HG03432 (cell line): ENCODE measurements around the gene ANTKMT.

Source experiments
- ATAC-seq: cut with Tn5 transposase; IDR thresholded peaks from one replicate; pipeline ENCODE4 v1.9.1; 2021; ENCODE audit warnings: mild to moderate bottlenecking, moderate library complexity; ENCODE audit not compliant: unreplicated experiment

ANTKMT gene

GRCh38 chr16:720990-721764 is at the start of gene ANTKMT:
Gene ANTKMT, plus strand, starts transcription at chr16:721146. Its CDS starts 129 bp downstream, at chr16:721275.
- ATAC-seq: peak; percentile 62

- ATAC-seq: no peak
Measured at GRCh38 chr16:671353-672131, 49.4 kb upstream of the ANTKMT start.

GRCh38 chr16:672371-672770 is 48.6 kb upstream of the ANTKMT start:
- ATAC-seq: no peak

GRCh38 chr16:672851-673250 is 48.1 kb upstream of the ANTKMT start:
- no peak for ATAC-seq

GRCh38 chr16:673399-673991 is 47.5 kb upstream of the ANTKMT start:
- ATAC-seq: no peak

GRCh38 chr16:674214-674881 is 46.6 kb upstream of the ANTKMT start:
- no peak for ATAC-seq

- ATAC-seq: no peak
Measured at GRCh38 chr16:674968-675883, 45.7 kb upstream of the ANTKMT start, which contains the start of gene RHBDL1. Gene RHBDL1, plus strand, starts transcription at chr16:675671. Its CDS starts 120 bp downstream, at chr16:675791.

- ATAC-seq: no peak
Measured at GRCh38 chr16:675884-676564, 44.9 kb upstream of the ANTKMT start.

GRCh38 chr16:676565-676902 is 44.4 kb upstream of the ANTKMT start:
- no peak for ATAC-seq

GRCh38 chr16:676913-677312 is 44.0 kb upstream of the ANTKMT start:
- no peak for ATAC-seq

GRCh38 chr16:677316-678190 is 43.4 kb upstream of the ANTKMT start:
- no peak for ATAC-seq

GRCh38 chr16:678209-678857 is 42.6 kb upstream of the ANTKMT start:
- no peak for ATAC-seq

GRCh38 chr16:678858-679813 is 41.8 kb upstream of the ANTKMT start:
- peak; percentile 7 for ATAC-seq

GRCh38 chr16:679814-680624 is 40.9 kb upstream of the ANTKMT start, which contains the start of gene STUB1:
Gene STUB1, plus strand, starts transcription at chr16:680410. Its CDS starts 116 bp downstream, at chr16:680526.
- ATAC-seq: peak; percentile 40

- ATAC-seq: peak; percentile 1
Measured at GRCh38 chr16:680625-680945, 40.4 kb upstream of the ANTKMT start.
